K562 (cell line): ENCODE measurements around the gene C16orf90. TPM values are rescaled to one million over a fixed set of nuclear protein-coding genes. Genes with fewer than 3 reads are reported as not detected.

Source experiments
- ATAC-seq: fragments of 200-7000 bp; cut with Tn5 transposase; 3 replicates; pipeline ENCODE4 v1.9.1; 2020; ENCODE audit warnings: moderate library complexity
- Bru-seq: library from RNA; stranded (reverse); fragments of 400-500 nt; gene quantifications from one replicate; lab custom pipeline; 2021; lab: Mats Ljungman, UMichigan
- BruChase-seq, 2 experiments: library from RNA; stranded (reverse); fragments of 400-500 nt; gene quantifications; one replicate each; lab custom pipeline; 2021; lab: Mats Ljungman, UMichigan
- BruUV-seq: library from RNA; stranded (reverse); fragments of 400-500 nt; replicated peaks from 2 replicates; lab custom pipeline; 2021; lab: Mats Ljungman, UMichigan
- CTCF ChIA-PET: fragments of 300-600 bp; formaldehyde crosslinking; extraction: SDS; loops from one replicate; lab custom pipeline; 2021; ENCODE audit warnings: low intra/inter-chr PET ratio; lab: Yijun Ruan, JAX
- POLR2A ChIA-PET: fragments of 300-600, 350-650 bp; sonication (Branson Sonifier 250); formaldehyde crosslinking; extraction: SDS; loops from one replicate; lab custom pipeline; 2021; ENCODE audit warnings: antibody characterized with exemption, inconsistent platforms; lab: Yijun Ruan, JAX
- DNase-seq, 4 experiments: peaks; one replicate each; pipeline versions ENCODE4 v3.0.0 to v3.0.0-alpha.2; 2011 to 2018; ENCODE audit warnings: low spot score in 3 of 4, mixed read lengths in 3 of 4; ENCODE audit errors: extremely low read depth in 1 of 4
- FAIRE-seq: peaks from 2 replicates; lab custom pipeline; 2011; peaks lifted over from hg19 to GRCh38; lab: Jason Lieb, UNC
- H2AFZ ChIP-seq: 2 replicates; pipeline ENCODE4 v1.6.0; 2011; ENCODE audit warnings: low read depth, low read length, control low read depth, inconsistent platforms
- H3K27ac ChIP-seq: fragments of 200-600 bp; 3 replicates; pipeline ENCODE4 v1.8.0; 2011; ENCODE audit warnings: low read depth, mild to moderate bottlenecking, control low read depth, inconsistent platforms, low read length, moderate library complexity, mixed read lengths; ENCODE audit errors: extremely low read depth
- H3K27me3 ChIP-seq, 2 experiments: fragments of 300-600 bp in 1 of 2; 2 replicates in 1 of 2; 3 replicates in 1 of 2; pipeline versions ENCODE4 v1.6.0 to v1.8.0; 2011; ENCODE audit warnings: inconsistent platforms in 2 of 2, low read length in 2 of 2, mild to moderate bottlenecking in 1 of 2, mixed read lengths in 1 of 2, moderate library complexity in 1 of 2; ENCODE audit not compliant: control insufficient read depth in 2 of 2, insufficient read depth in 2 of 2
- H3K36me3 ChIP-seq: fragments of 300-600 bp; 3 replicates; pipeline ENCODE4 v1.8.0; 2011; ENCODE audit warnings: mild to moderate bottlenecking, low read length, inconsistent platforms; ENCODE audit not compliant: control insufficient read depth, insufficient read depth
- H3K4me1 ChIP-seq, 2 experiments: fragments of 200-600 bp in 1 of 2; replicated peaks in 1 of 2; 2 replicates in 1 of 2; 3 replicates in 1 of 2; pipeline versions ENCODE4 v1.5.1 to v1.8.0; 2011; ENCODE audit warnings: inconsistent platforms in 2 of 2, low read length in 2 of 2, mild to moderate bottlenecking in 1 of 2, mixed read lengths in 1 of 2, moderate library complexity in 1 of 2; ENCODE audit not compliant: control insufficient read depth in 2 of 2, insufficient read depth in 2 of 2
- H3K4me2 ChIP-seq: 2 replicates; pipeline ENCODE4 v1.6.1; 2011; ENCODE audit warnings: low read length, control low read depth, inconsistent platforms, mixed read lengths; ENCODE audit not compliant: insufficient read depth
- H3K4me3 ChIP-seq: fragments of 200-600 bp; sonication (generic), shearing (Covaris generic); 2 replicates; pipeline ENCODE4 v1.5.1; 2016; ENCODE audit warnings: control low read depth, inconsistent platforms
- H3K79me2 ChIP-seq: fragments of 200-600 bp; 3 replicates; pipeline ENCODE4 v1.8.0; 2011; ENCODE audit warnings: low read length, inconsistent platforms; ENCODE audit not compliant: control insufficient read depth, insufficient read depth
- H3K9ac ChIP-seq, 2 experiments: 2 replicates each; pipeline versions ENCODE4 v1.6.0 to v1.6.1; 2011; ENCODE audit warnings: low read depth in 2 of 2, low read length in 2 of 2, control low read depth in 1 of 2, inconsistent platforms in 1 of 2, mild to moderate bottlenecking in 1 of 2, mixed read lengths in 1 of 2; ENCODE audit not compliant: insufficient read depth in 1 of 2
- H3K9me1 ChIP-seq: one replicate; pipeline ENCODE4 v1.6.0; 2011; ENCODE audit warnings: inconsistent platforms, mild to moderate bottlenecking, low read length, moderate library complexity; ENCODE audit not compliant: control insufficient read depth, insufficient read depth
- H3K9me3 ChIP-seq: replicated peaks from 2 replicates; pipeline ENCODE4 v1.5.1; 2011; ENCODE audit warnings: low read depth, low read length, inconsistent platforms; ENCODE audit not compliant: control insufficient read depth, insufficient read depth
- H4K20me1 ChIP-seq: replicated peaks from 2 replicates; pipeline ENCODE4 v1.6.1; 2011; ENCODE audit warnings: low read length, inconsistent platforms, mixed read lengths; ENCODE audit not compliant: control insufficient read depth, insufficient read depth
- ZNF197 ChIP-seq: fragments of 200-800 bp; sonication (Bioruptor generic); IDR thresholded peaks from 2 replicates; pipeline ENCODE4 v1.6.1; 2016; ENCODE audit warnings: low read depth, missing genetic modification characterization, missing compliant biosample characterization
- WGBS: fragments of 100-300 bp; shearing (Covaris generic); methylation state at CpG from one replicate; pipeline ENCODE4 v1.1.6; 2016; ENCODE audit warnings: low coverage, mixed read lengths; ENCODE audit not compliant: insufficient coverage; ENCODE audit errors: missing lambda C conversion rate; 5-methylcytosine and 5-hydroxymethylcytosine counted together
- in situ Hi-C: fragments of 300-500 bp; cut with MboI; formaldehyde crosslinking; loops from 4 replicates; pipeline ENCODE4 v1.15.0; 2018; ENCODE audit warnings: inconsistent platforms, mixed read lengths
- intact Hi-C: fragments of 100-400 bp; cut with micrococcal nuclease; formaldehyde crosslinking; loops from 2 replicates; pipeline ENCODE4 v1.14.2; 2022
- long read RNA-seq, 3 experiments: library from polyadenylated mRNA in 2 of 3; library from RNA in 1 of 3; unstranded in 2 of 3; stranded (forward) in 1 of 3; transcript quantifications; one replicate each; pipeline ENCODE4 v2.0.0, GENCODE V29; 2019 to 2022
- polyA minus RNA-seq, 3 experiments: library from RNA; depleted of rRNA, polyadenylated mRNA; stranded (reverse); fragments of >200 nt; gene quantifications; 2 replicates each; pipeline ENCODE4 v1.2.3, GENCODE V29; 2011
- polyA plus RNA-seq, 8 experiments: library from polyadenylated mRNA; depleted of rRNA in 4 of 8; stranded (reverse) in 5 of 8; unstranded in 3 of 8; fragments of >200 nt; fragmentation: Nextera tagmentation in 2 of 8; fragmentation: Illumina TruSeq in 1 of 8; extraction: Ambion mirVana in 2 of 8; extraction: Trizol in 1 of 8; gene quantifications; 2 replicates each; pipeline versions ENCODE4 v1.2.1 to v1.2.3, GENCODE V29; 2011 to 2014; ENCODE audit warnings: inconsistent platforms in 1 of 8, missing spikeins in 1 of 8
- total RNA-seq, 7 experiments: library from RNA; depleted of rRNA in 6 of 7; stranded (reverse); fragments of >200 nt in 6 of 7; fragmentation: Illumina TruSeq in 2 of 7; extraction: Trizol in 2 of 7; gene quantifications; 2 replicates each; pipeline versions ENCODE4 v1.2.1 to v1.2.3, GENCODE V29; 2011 to 2021; ENCODE audit warnings: low replicate concordance in 1 of 7

C16orf90 gene, protein sequence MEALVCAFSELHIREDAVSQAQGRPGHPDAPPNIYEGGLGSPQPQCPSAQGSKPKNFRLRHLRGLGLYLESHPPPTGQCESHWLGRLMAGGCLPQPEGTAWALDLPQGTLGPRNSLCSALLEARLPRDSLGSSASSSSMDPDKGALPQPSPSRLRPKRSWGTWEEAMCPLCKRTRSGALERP
- total RNA-seq (2011; cell fraction: chromatin; rRNA removed; ENCODE audit: low replicate concordance): not detected in 2 replicates
- total RNA-seq (2011; cell fraction: nucleolus; rRNA removed): not detected in 2 replicates
- total RNA-seq (2011; cell fraction: nucleoplasm; rRNA removed): not detected in 2 replicates
- total RNA-seq (2014; rRNA removed): not detected in 2 replicates
- total RNA-seq (2014; rRNA removed; fragmentation: Illumina TruSeq; extraction: Trizol): not detected in 2 replicates
- not detected in 2 replicates for total RNA-seq (2015; rRNA removed; fragmentation: Illumina TruSeq; extraction: Trizol)
- not detected in 2 replicates for total RNA-seq (2021)
- polyA plus RNA-seq (2011; rRNA removed): not detected in 2 replicates
- polyA plus RNA-seq (2011; cell fraction: cytosol; rRNA removed): not detected in 2 replicates
- not detected in 2 replicates for polyA plus RNA-seq (2011; cell fraction: nucleus; rRNA removed)
- not detected in 2 replicates for polyA plus RNA-seq (2012)
- not detected in 2 replicates for polyA plus RNA-seq (2014; fragmentation: Illumina TruSeq; extraction: Trizol)
- polyA plus RNA-seq (2014; fragmentation: Nextera tagmentation; extraction: Ambion mirVana): not detected
- polyA plus RNA-seq (2014; rRNA removed): not detected in 2 replicates
- polyA minus RNA-seq (2011; rRNA and poly(A)+ RNA removed): not detected in 2 replicates
- polyA minus RNA-seq (2011; cell fraction: cytosol; rRNA and poly(A)+ RNA removed): not detected in 2 replicates
- not detected in 2 replicates for polyA minus RNA-seq (2011; cell fraction: nucleus; rRNA and poly(A)+ RNA removed)
- Bru-seq, nascent RNA: not detected
- not detected for BruChase-seq, experiment 1, labeled RNA remaining after a 2-hour chase
- not detected for BruChase-seq, experiment 2, labeled RNA remaining after a 6-hour chase
- long read RNA-seq, experiment 1: 0 reads
- long read RNA-seq, experiment 2: 0 reads
- long read RNA-seq, experiment 3: 0 reads

DNA sequence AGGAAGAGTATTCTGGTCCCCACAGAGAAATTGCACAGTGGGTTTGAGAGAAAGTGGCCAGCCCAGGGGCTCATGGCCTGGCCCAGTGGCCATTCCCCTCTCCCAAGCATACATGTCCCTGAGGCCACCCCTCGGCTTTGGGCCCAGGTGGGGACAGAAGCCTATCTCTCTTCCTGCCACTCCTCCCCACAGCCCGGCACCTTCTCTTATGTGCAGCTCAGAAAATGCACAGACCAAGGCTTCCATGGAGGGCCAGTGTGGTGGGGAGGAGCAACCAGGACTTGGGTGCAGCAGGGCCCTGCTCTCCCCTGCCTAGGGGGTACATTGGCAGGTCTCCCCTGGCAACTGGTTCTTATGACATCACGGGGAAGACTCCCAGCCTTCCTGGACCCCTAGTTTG, at the start of gene C16orf90:
TSS of gene C16orf90 (minus strand) at position 314 of the 400 bp plus-strand sequence. CDS start at position 246, 68 bp downstream.
- ChIA-PET CTCF (no interaction called here), POLR2A (interaction anchor here (0.6 kb wide), 1 partner anchor 11 kb away, joined by 3 read pairs; no protein-coding TSS in a partner anchor)
- Histone ChIP-seq H3K79me2 (no peaks in the 10 kb centered on the region), H3K4me3 (no peak within 1 kb of the TSS), H3K4me1 (peaks cover 0 to 25% of the 10 kb centered on the region in 2 experiments; a peak in 2 of 5 replicates), H3K36me3 (no peaks in the 10 kb centered on the region), H3K27ac (no peak within 1 kb of the TSS), H3K9ac (no peak within 1 kb of the TSS), H3K27me3 (no peaks in the 10 kb centered on the region), H3K9me1 (no peaks in the 10 kb centered on the region), H3K9me3 (peaks cover 3% of the 10 kb centered on the region; the same call in 1 of the 2 replicates), H4K20me1 (no peaks in the 10 kb centered on the region), H2AFZ (no peak within 1 kb of the TSS), H3K4me2 (no peak within 1 kb of the TSS)
- no peak for DNase-seq
- no peak for FAIRE-seq
- WGBS: 14% methylated on average over 1 of the region's 3 CpGs
- intact Hi-C loops: loop anchor here (10.0 kb wide), 1 partner anchor 130 kb away; no protein-coding TSS in a partner anchor
- no peak for TF ChIP-seq ZNF197
- no TSS peak for BruUV-seq
- in situ Hi-C loops: no loop called here
- ATAC-seq: no peak
